ENCODE data around the gene PTPRD. TPM values are rescaled to one million over a fixed set of nuclear protein-coding genes. Genes with fewer than 3 reads are reported as not detected.

Gene PTPRD
- total and polyA plus RNA-seq, 10 donors = 0.08 to 11.7 (median 2.9) TPM

GRCh38 chr9:10434412-10434811 is 178.4 kb downstream of the PTPRD start:
- no peak for DNase-seq
- H3K4me3 ChIP-seq = no peak overlapping the region
- no peaks in the 10 kb centered on the region for H3K36me3 ChIP-seq
- no peaks in the 10 kb centered on the region for H3K4me1 ChIP-seq
- peaks cover 0 to 2% (median 0%) of the 10 kb centered on the region in 8 donors for H3K9me3 ChIP-seq
- TF ChIP-seq POLR2AphosphoS5 (IDR thresholded peaks at IDR 0.05) = no peak
- no peak for TF ChIP-seq POLR2A (IDR thresholded peaks at IDR 0.05)
- no peak for TF ChIP-seq CTCF (IDR thresholded peaks at IDR 0.05 in 8 of 11, conservative IDR thresholded peaks at IDR 0.05 in 3 of 11)
- H3K27me3 ChIP-seq (replicated peaks in 1 of 7) = no peaks in the 10 kb centered on the region
- intact Hi-C loops (cut with DNase I; ENCODE audit: low total_unique reads) = no loop called here
- no peak overlapping the region for H3K27ac ChIP-seq
- WGBS, 5 donors = 90 to 95% (median 93%) methylated on average over 1 of the region's 1 CpG

- DNase-seq = no peak
- intact Hi-C loops (cut with DNase I; ENCODE audit: low total_unique reads) = no loop called here
- Histone ChIP-seq H3K4me3 (no peak overlapping the region), H3K4me1 (no peaks in the 10 kb centered on the region), H3K27ac (no peak overlapping the region), H3K36me3 (no peaks in the 10 kb centered on the region), H3K9me3 (peaks cover 0 to 6% (median 2%) of the 10 kb centered on the region in 8 donors), H3K27me3 (replicated peaks in 1 of 7) (no peaks in the 10 kb centered on the region)
- TF ChIP-seq CTCF (IDR thresholded peaks at IDR 0.05 in 8 of 11, conservative IDR thresholded peaks at IDR 0.05 in 3 of 11) (no peak), POLR2A (IDR thresholded peaks at IDR 0.05) (no peak), POLR2AphosphoS5 (IDR thresholded peaks at IDR 0.05) (no peak)
Measured at GRCh38 chr9:10411272-10411671, 201.5 kb downstream of the PTPRD start.

GRCh38 chr9:10403283-10403682 is 209.5 kb downstream of the PTPRD start:
- 76 to 88% (median 85%) methylated on average over 1 of the region's 1 CpG for WGBS, 5 donors
- DNase-seq = no peak
- H3K9me3 ChIP-seq = no peaks in the 10 kb centered on the region
- no peak overlapping the region for H3K27ac ChIP-seq
- no peak for TF ChIP-seq CTCF (IDR thresholded peaks at IDR 0.05 in 8 of 11, conservative IDR thresholded peaks at IDR 0.05 in 3 of 11)
- TF ChIP-seq POLR2AphosphoS5 (IDR thresholded peaks at IDR 0.05) = no peak
- TF ChIP-seq POLR2A (IDR thresholded peaks at IDR 0.05) = no peak
- no peaks in the 10 kb centered on the region for H3K36me3 ChIP-seq
- no peak overlapping the region for H3K4me3 ChIP-seq
- no peaks in the 10 kb centered on the region for H3K27me3 ChIP-seq (replicated peaks in 1 of 7)
- H3K4me1 ChIP-seq = no peaks in the 10 kb centered on the region
- intact Hi-C loops (cut with DNase I; ENCODE audit: low total_unique reads) = no loop called here

GRCh38 chr9:10396615-10397014 is 216.2 kb downstream of the PTPRD start:
- Histone ChIP-seq H3K27ac (no peak overlapping the region), H3K36me3 (no peaks in the 10 kb centered on the region), H3K4me1 (no peaks in the 10 kb centered on the region), H3K4me3 (no peak overlapping the region), H3K9me3 (no peaks in the 10 kb centered on the region), H3K27me3 (replicated peaks in 1 of 7) (no peaks in the 10 kb centered on the region)
- WGBS, 5 donors = 52 to 68% (median 53%) methylated on average over 2 of the region's 2 CpGs
- no peak for TF ChIP-seq CTCF (IDR thresholded peaks at IDR 0.05 in 8 of 11, conservative IDR thresholded peaks at IDR 0.05 in 3 of 11)
- TF ChIP-seq POLR2A (IDR thresholded peaks at IDR 0.05) = no peak
- no peak for TF ChIP-seq POLR2AphosphoS5 (IDR thresholded peaks at IDR 0.05)
- DNase-seq = no peak
- intact Hi-C loops (cut with DNase I; ENCODE audit: low total_unique reads) = no loop called here
